ENCODE results near the gene FAM186B.

DNA sequence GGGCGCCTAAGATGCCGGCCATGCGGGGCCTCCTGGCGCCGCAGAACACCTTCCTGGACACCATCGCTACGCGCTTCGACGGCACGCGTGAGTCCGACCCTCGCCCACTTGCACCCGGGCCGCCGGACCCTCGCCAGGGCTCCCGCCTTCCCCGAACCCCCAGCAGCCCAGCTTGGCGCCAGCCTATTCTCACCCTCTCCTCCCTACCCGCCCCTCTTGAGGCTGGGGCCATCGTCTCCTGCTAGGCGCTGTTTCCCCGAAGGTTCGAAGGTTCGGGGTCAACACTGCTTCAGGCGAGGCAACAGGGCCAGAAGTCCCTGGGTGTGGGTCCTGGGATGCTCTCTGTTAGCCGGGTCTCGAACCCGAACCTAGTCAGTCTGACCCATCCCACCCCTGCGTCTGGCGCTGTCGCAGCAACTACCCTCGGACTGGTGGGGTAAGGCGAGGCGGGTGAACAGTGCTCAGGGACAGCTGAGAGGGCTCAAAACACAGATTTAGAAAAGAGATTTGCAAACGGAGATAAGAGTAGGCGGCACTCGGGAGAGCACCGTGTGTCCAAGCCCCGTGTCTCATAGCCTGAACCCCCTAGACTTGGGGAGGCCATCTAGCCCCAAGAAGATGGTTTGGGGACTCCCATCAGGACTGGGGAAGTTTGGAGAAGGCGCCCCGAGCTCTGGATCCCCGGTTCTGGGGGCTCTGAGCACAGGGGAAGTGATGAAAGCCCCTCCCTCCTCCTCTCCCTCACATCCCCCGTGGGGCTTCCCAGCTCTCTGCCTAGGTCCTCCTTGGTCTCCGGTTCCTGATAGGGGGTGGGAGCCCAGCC, 65.8 kb downstream of the FAM186B start:
- TF ChIP-seq EP300 (IDR thresholded peaks at IDR 0.05) (no peak), POLR2A (IDR thresholded peaks at IDR 0.05) (no peak)
